Activated T-cell treated with anti-CD3 and anti-CD28 coated beads for 4 hours (primary cell): Measurements from ENCODE around the gene CAVIN1.
"Not testable (repeated sequence)": the region's sequence is repeated elsewhere in the genome, so short reads cannot be mapped to it uniquely, and the experiment has no call there.

Source experiments
- DNase-seq: peaks from one replicate; pipeline ENCODE4 v3.0.0-alpha.2; 2020

Gene CAVIN1, protein sequence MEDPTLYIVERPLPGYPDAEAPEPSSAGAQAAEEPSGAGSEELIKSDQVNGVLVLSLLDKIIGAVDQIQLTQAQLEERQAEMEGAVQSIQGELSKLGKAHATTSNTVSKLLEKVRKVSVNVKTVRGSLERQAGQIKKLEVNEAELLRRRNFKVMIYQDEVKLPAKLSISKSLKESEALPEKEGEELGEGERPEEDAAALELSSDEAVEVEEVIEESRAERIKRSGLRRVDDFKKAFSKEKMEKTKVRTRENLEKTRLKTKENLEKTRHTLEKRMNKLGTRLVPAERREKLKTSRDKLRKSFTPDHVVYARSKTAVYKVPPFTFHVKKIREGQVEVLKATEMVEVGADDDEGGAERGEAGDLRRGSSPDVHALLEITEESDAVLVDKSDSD

GRCh38 chr17:42422958-42423712, at the start of gene CAVIN1:
TSS of gene CAVIN1 (minus strand) at chr17:42423256. CDS start at chr17:42423097, 159 bp downstream.
- DNase-seq, result no peak

- no peak for DNase-seq
Observed at GRCh38 chr17:42467889-42468288, 44.8 kb upstream of the CAVIN1 start.

GRCh38 chr17:42463976-42464400, 40.9 kb upstream of the CAVIN1 start:
- DNase-seq, result no peak

- no peak for DNase-seq
Observed at GRCh38 chr17:42460371-42460770, 37.3 kb upstream of the CAVIN1 start.

DNA sequence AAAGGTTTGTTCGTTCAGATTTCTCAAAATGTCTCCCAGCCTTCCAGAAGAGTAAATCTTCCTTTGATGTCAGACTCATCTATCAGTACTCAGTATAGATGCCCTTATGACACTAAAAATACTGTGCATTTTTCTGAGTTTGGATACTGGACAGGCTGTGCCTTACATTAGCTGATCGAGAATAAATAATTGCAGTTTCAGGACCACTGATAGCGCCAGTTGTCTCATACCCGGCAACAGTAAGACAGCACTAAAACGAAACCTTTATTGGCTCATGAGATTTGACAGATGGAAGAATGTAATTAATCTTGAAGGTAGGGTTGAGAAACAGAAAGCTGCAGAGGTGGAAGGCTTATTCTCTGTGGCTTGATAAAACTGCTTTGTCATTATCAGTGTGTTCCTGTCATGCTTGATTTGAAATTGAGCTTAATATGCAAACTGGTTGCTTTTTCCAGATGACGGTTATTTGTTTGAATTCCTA, 36.8 kb upstream of the CAVIN1 start:
- no peak for DNase-seq

DNA sequence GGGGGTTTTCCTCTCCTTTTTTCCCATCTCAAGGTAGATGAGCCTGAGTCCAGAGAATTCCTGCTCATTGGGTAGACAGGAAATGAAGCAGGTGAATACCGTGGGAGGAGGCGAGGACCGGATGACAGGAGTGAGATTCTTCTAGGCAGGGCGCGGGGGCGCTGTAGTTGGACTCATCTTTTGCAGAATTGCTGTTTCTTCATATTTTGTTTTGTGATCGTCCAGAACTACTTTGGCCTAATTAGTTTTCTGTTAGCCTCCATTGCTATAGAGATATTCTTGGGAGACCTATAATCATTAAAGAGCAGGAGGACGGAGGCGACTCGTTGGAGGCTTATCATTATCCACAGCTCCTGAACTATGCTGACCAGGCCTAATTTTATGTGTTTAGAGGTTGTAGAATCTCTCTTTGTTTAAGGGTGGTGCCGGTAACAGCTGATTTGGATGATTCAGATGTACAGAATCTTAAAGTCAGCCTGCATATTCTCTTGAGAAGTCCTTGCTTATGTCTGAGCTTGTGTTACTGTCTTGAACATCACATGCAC, 36.3 kb upstream of the CAVIN1 start:
- no peak for DNase-seq

- peak; percentile 87 for DNase-seq
Observed at GRCh38 chr17:42458497-42459255, 35.6 kb upstream of the CAVIN1 start, which contains the start of gene ATP6V0A1. TSS of gene ATP6V0A1 (plus strand) at chr17:42458878. CDS start at chr17:42460895, 2,017 bp downstream.

DNA sequence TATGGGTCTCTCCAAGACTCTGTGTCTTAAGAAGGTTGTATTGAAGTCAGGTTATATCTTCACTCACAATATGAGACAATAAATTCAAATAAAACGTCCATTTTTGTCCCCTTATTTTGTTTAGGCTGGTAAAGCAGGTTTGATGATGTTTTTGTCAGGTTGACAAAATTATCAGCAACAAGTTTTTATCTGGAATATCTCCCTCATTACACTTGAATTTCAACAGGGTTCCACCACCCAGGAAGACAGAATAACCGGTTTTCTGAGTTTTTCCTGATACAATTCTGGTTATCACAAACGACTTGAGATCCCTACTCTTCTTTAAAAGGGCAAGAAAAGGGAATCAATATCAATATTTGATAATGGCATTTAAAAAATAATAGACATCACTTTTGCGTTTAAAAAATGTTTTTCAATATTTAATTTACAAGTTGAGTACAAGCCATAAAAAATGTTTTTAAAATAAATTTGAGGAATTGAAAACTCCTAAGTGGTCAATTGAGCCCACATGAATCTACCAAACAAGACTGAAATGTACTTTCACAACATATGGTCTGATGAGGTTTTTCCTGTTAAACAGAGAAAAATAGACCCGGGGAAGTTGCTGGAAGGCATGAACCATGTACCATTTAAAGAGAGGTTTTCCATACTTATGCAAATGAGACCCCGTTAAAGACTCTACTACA, 34.2 kb upstream of the CAVIN1 start:
- DNase-seq, result no peak

DNA sequence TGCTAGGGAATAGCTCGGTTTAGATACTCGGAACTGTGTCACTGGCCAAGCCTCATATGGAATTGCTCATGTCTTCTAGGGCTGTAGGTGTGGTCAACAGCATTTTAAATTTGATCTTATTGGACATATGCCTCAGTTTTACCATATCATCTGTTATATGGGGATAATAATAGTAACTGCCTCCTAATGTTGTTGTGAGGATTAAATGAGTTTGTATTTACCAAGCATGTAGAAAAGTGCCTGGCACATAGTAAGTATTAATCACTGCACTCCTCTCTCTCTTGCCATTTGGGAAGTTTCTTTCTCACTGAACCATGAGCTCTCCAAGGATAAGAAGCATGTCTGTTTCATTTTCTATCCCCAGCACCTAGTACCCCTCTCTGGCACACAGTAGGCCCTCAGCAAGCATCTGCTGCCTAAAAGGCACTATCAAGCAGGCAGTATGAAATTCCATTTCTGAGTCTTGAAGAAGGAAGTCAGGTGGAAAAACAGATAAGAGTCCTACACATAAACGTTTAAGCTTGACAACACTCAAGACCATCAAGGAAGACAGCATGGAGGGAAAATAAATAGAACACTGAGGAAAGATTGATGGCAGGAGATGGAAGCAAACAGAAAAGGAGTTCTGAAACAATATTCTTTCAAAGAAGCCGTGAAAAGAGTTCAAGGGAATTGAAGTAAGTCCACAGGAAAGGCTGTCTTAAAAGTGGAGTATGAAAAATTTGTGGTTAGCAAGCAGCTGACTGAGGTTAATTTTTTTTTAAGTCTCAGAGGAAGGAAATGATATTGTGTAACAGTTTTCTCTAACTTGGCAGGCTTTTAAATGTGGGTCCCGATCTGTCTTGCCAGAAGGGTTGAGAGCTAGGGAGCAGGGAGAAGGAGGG, 33.4 kb upstream of the CAVIN1 start:
- DNase-seq, result no peak

DNA sequence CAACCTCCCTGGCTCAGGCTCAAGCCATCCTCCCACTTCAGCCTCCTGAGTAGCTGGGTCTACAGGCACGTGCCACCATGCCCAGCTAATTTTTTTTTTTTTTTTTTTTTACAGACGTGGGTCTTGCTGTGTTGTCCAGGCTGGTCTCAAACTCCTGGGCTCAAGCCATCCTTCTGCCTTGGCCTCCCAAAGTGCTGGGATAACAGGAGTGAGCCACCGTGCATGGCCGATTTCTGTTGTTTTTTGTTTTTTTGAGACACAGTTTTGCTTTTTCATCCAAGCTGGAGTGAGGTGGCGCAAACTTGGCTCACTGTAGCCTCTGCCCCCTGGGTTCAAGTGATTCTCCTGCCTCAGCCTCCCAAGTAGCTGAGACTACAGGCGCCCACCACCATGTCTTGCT, 31.9 kb upstream of the CAVIN1 start:
- not testable (repeated sequence) for DNase-seq

- no peak for DNase-seq
Observed at GRCh38 chr17:42453439-42453838, 30.4 kb upstream of the CAVIN1 start.

GRCh38 chr17:42451270-42451669, 28.2 kb upstream of the CAVIN1 start:
- DNase-seq, result not testable (repeated sequence)

- not testable (repeated sequence) for DNase-seq
Observed at GRCh38 chr17:42449838-42450237, 26.8 kb upstream of the CAVIN1 start.

GRCh38 chr17:42449176-42449575, 26.1 kb upstream of the CAVIN1 start:
- not testable (repeated sequence) for DNase-seq

- DNase-seq, result no peak
Observed at GRCh38 chr17:42442196-42442565, 19.1 kb upstream of the CAVIN1 start.

- no peak for DNase-seq
Observed at GRCh38 chr17:42441371-42442195, 18.5 kb upstream of the CAVIN1 start.

DNA sequence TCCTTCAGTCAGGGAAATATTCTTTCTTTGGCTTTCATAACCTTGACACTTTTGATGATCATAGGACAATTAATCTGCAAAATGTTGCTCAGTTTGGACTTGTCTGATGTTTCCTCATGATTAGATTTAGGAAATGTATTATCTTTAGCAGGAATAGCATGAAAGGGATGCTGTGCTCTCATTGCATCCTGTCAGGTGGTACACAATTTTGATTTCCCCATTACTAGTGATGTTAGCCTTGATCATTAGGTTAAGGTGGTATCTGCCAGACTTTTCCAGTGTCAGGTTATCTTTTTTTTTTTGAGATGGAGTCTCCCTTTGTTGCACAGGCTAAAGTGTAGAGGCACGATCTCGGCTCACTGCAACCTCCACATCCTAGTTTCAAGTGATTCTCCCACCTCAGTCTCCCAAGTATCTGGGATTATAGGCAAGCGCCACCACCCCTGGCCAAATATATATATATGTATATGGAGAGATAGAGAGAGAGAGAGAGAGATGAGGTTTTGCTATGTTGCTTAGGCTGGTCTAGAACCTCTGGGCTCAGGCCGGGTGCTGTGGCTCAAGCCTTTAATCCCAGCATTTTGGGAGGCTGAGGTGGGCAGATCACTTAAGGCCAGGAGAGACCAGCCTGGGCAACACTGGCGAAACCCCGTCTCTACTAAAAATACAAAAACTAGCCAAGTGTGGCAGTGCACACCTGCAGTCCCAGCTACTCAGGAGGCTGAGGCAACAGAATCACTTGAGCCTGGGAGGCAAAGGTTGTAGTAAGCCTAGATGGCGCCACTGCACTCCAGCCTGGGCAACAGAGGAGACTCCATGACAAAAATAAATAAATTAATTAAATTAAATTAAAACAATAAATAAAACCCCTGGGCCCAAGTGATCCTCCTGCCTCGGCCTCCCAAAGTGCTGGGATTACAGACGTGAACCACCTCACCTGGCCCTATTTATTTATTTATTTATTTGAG, 15.8 kb upstream of the CAVIN1 start:
- no peak for DNase-seq

DNA sequence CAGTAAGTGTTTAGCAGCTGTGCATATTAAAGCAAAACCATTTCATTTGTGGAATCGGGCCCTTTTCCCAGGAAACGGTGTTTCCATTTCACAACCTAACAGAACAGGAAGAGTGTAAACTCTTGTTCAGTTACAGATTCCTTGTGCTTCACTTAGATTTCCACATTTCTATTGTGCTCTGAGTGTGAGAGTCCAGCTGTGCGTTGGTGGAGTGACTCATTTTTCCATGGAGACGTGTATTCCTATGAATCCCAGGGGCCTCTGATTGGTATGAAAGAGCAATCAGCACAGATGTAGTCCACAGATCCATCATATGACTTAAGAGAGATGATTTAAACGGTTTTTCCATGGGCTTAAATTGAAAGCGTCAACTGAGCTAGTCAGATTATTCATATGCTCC, 13.3 kb upstream of the CAVIN1 start:
- DNase-seq, result no peak

DNA sequence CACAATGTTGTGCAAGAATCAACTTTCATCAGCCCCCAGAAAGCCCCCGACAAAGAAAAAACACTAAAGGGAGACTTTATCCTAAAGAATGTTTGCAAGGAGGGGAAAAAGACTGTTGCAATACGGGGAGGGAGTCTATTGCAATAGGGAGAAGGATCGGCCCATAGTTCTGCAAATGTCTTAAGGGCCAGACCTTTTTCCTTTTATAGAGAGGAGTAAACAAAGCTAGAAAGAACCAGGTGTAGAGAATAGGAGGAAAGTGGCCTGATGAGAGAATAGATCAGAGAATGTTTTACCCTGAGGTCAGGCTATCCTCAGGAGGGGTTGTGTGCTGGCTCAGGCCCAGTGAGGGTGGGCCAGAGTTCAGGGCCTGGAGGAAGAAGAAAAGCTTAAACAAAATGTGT, 8.7 kb upstream of the CAVIN1 start:
- no peak for DNase-seq
